NCI-H510A treated with DMSO at 0.1 percent for 48 hours (cell line): ENCODE measurements around the gene ZNF236.

Experiments used
- DNase-seq: peaks from one replicate; lab custom pipeline; 2025; lab: John Stamatoyannopoulos, UW

Gene ZNF236

DNA sequence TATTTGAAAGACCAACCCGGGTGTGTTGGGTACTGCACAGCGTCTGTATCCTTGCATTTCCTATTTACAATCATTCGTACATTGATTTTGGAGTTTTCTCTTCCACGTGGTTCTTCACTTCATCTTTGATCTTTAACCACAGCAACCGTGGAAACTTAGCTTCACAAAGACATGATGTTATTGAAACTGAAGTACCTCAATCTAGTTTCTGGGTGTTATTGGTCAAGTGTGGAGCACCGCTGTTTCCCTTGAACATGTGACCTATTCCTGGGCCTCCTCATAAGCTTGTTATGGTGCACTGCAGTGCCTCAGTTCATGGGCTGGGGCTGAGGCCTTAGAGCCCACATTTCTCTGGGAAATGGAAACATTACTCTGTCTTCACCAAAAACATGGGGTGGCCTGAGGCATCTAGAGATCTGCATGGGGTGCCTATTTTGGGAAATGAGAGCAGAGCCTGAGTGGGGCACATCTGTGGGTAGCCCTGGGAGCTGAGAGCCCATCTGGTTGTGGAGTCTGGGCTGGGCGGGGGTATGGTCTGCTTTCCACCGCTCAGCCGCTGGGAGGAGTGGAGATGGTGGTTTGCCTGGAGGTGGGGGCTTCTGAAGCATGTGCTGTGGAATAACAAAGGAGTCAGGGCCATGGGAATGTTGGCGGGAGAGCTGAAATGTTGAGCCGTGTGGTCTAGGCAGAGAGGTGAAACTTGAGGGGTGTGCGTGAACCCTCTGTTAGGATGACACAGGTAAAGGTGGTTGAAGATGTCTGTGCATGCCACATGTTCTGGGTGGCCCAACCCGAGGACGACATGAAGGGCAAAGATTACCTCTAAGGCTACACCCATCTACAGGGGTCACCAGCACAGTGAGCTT lies 37.4 kb downstream of the ZNF236 start:
- DNase-seq, result no peak

DNA sequence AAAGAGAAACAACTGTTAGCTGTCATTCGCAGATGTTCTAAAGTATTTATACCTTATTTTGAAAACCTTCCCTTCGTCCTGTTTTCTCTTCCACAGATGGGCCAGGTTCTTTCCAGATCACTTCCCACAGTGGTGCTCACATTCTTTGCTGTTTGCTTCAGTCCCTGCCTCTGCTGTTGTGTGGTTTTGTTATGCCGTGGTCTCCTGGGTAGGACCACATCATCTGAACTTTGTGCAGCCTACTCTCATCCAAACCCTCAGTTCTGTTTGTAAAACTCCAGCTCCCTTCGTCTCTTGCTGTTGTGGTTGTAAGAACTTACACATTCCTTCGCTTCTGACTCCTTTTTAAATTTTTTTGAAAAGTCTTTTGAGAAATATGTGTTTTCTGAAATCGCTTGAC lies 38.1 kb downstream of the ZNF236 start:
- DNase-seq, result no peak

DNA sequence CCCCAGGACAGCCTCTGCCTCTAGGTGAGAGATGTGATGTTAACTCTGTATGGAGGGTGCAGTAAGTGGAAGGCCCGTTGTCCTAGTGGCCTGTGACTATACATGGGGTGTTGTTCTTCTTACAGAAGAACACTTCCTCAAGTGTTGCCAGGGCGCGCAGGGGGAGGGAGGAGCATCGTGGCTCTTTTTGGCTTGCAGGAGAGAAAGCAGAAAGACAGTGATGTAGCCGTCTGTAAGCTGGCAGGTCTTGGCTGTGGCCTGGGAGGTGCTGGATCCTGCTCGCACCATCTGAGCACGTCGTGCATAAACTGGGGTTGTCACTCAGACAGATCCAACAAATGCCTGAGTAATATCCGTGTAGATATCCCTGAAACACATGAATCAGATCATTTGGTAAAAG lies 44.3 kb downstream of the ZNF236 start:
- DNase-seq, result no peak

DNA sequence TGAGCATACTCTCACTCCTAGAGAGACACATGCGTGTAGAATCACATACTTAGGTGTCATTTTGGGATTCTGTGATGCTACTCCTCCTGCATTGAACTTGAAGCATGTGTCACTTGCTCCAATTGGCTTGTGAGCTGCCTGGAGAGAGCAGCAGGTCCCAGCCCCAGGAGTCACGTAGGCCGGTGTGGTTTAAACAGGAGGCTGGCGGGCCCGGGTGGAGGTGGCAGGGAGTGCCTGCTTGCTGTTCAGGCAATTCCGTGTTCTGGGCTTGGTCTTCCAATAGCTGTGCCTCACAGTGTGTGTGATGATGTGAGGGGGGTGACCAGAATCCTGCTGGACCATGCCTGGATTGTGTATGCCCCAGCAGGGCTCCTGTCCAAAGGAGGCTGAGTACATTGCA lies 51.0 kb downstream of the ZNF236 start:
- no peak for DNase-seq

DNA sequence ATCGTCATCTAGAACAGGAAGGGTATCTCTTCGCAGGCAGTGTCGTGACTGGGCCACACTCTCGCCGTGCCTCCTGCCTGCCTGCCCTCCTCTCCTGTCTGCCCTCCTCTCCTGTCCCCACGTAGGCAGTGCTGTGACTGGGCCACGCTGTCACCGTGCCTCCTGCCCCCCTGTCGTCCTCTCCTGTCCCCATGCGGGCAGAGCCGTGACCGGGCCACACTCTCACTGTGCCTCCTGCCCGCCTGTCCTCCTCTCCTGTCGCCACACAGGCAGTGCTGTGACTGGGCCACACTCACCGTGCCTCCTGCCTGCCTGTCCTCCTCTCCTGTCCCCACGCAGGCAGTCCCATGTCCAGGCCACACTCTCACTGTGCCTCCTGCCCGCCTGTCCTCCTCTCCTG lies 51.4 kb downstream of the ZNF236 start:
- no peak for DNase-seq

DNA sequence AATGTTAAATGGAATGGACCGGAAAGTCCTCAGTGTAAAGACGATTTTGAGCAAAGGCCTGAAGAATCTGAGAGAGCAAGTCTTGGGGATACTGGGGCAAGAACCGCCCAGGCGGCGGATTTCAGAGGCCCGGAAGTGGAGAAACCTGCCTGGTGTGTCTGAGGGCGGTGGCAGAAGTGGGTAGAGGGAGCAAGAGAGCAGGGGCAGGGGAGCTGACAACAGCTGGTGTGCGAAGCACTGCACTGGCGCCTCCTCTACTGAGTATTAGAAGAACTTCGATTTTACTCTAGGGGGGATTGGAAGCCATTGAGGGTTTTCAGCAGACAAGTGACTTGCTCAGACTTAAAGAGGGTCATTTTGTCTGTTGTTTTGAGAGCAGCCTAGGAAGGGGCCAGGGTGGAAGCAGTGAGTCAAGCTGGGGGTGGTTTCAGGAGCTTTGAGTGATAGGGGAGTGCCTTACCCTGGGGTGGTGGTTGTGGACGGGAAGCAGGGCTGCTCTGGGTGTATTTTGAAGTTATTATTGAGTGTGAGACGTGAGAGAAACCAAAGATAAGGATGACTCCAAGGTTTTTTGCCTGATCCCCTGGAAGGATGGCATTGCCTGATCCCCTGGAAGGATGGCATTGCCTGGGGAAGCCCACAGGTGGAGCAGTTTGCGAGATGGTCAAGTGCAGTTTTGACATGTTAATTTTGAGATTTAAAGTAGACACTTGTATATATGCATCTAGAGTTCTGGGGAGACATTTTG lies 52.5 kb downstream of the ZNF236 start:
- DNase-seq, result no peak

DNA sequence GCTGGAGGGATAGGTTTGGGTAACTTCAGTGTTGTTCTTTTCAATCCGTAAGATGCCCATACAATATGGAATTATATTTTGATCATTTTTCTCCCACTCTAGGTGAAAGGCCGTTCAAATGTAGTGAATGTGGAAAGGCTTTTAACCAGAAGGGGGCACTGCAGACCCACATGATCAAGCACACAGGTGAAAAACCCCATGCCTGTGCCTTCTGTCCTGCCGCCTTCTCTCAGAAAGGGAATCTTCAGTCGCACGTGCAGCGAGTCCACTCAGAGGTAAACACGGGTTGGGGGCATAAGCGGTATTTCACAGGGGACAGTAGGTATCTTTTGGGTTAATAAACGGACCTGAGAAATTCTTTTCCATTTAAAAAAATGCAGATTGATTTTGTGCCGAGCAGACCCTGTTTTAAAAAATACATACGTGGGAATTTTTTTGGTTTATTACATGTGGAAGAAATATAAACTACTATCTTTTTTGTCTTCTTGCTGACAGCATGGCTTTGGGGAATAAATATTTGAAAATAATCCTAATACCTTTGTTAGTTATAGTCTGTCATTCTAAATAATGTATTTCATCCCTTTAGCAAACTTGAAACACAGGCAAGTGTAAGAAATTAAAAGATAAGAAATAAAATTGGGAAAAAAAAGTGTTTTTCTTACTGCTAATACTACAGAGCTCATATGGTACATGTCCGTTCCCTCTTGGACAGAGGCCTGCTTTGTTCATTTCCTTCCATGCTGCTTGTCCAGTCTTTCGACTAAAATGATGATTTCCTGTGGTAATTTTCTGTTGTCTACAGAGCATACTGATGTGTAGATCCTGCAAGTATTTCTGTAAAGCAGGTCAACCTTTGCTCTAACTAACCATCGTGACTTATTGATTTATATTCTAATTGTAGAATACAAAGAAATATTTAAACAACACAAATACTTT lies 53.3 kb downstream of the ZNF236 start:
- DNase-seq, result peak; percentile 88

DNA sequence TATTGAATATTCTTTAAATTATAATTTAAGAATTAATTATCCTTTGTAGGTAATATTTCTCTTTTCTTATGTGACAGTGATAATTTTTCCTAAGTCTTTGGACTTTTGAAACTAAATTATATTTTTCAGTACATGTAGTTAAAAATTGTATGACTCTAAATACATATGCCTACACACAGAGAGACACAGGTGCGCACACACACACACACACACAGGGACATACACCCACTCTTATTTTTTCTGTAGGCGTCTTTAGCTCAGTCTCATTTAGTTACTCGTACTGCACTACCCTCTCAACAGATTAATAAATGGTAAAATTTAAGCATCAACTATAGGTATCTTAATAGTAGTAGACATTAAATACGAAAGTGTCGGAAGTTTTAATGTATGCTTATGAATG lies 56.1 kb downstream of the ZNF236 start:
- DNase-seq, result no peak

DNA sequence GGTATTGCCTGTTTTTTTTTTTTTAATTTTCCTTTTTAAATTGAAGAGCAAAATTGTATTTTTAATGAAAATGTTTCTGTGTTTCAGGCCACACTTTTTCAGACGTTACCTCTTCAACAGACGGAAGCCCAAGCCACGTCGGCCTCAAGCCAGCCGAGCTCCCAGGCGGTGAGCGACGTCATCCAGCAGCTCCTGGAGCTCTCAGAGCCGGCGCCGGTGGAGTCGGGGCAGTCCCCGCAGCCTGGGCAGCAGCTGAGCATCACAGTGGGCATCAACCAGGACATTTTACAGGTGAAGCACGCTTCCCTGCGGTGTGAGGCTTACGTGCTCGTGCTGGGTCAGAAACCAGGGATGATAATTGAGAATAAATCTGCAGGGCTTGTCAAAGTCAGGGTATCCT lies 57.7 kb downstream of the ZNF236 start:
- no peak for DNase-seq

DNA sequence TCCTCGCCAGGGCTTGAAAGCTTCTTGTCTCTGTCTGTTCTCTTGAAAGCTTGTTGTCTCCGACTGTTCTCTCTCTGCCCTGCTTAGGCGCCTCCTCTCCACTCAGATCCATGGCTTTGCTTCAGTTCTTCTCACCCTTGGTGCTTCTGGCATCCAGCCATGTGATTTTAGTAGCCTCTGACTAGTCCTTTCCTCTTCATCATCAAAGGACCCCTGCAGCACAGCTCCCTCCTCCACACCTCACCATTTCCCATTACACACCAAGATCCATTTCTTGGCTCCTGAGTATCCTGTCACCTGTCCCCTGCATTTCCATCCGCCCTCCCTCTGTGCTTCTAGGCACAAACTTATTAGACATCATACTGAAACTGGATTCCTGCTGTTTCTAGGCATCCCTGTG lies 59.4 kb downstream of the ZNF236 start:
- no peak for DNase-seq

DNA sequence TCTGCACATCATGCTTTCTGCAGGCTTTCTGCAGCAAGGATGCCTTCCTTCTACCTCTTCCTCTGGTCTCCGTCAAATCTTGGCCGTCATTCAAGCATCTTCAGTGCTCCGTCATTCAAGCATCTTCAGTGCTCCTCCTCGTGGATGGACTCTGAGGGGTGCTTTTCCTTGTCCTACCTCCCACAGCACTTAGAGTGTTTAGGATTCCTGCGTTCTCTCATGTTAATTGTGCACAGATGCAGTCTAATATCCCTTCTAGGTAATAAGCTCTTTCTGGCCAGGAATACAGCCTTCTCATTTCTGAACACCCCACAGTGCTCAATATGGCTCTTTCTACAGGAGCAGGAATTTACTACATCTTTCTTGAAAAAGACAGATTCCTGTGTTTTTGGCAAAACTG lies 59.8 kb downstream of the ZNF236 start:
- DNase-seq, result no peak

DNA sequence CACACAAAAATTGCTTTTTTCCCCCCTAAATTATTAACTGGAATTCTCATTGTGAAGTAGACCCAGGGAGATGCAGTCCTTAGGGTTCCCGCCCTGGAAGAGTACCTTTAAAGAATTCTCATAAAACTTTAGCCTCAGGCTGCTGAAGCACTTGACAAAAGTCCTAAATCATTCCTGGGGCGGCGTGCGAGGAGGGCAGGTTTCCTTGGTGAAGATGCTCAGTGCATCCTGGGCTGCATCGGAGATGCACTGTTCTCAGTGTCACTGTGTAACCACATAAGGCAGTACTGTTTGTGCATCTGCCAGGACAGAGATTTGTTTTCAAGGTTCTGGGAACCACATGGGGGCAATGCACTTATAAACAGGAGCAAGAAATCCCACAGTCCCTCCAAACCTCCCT lies 62.6 kb downstream of the ZNF236 start:
- no peak for DNase-seq

DNA sequence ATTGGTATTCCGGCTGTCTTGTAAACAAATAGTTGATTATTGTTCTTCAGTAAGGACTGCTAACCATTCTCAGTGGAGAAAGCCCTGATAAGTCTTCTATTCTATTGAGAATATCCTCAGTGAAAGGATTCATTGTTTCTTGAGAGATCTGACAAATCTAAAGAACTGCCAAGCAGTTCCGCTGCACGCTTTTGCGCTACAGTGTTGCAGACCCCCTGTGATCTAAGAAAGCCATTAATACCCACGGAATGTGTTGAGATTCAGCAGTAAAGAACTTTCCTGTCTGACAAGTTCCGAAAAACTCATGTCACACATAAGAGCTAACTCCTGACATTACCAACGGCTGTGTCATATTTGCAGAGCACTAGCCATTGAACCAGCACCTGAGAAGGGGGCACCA lies 63.8 kb downstream of the ZNF236 start:
- DNase-seq, result no peak

DNA sequence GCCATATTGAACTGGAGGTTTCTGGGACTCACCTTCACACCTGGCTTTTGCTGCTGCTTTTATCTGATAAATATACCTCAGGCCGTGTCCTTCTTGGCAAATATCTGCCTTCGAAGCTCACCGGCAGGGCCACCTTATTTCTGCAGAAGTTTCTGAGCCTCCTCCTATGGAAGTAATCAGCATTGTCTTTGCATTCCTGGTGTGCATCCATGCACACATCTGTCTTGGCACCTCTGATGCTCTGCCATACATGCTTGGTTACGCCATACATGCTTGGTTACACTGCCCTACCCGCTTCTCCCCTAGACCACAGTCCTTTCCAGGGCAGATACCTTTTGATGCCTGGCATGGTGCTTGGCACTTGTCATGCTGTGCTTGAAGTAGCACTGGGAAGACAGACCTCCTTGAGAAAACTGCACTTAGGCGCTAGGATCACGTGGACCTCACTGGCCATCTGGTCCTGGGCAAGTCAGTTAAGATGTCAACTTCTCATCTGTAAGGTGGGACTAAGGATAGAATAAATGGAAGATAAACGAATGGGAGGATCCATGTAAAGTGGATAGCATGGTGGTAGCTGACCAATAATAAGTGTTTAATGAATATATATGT lies 66.8 kb downstream of the ZNF236 start:
- no peak for DNase-seq

DNA sequence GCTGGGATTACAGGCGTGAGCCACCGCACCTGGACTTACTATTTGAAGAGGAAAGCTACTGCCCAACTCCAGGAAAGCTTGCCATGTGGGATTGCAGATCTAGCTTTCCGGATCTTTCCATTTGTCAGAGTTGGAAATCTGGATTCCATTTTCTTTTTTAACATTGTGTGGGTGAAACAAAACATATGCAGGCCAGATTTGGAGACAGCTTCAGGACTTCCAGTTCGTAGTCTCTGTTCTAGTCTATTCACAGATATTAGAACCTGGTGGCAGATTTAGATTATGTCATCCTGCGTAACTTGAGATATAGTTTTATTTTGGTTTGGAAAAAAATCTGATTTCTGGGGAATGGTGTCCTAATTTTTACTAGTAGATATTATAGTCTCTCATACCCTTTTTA lies 70.5 kb downstream of the ZNF236 start:
- no peak for DNase-seq

DNA sequence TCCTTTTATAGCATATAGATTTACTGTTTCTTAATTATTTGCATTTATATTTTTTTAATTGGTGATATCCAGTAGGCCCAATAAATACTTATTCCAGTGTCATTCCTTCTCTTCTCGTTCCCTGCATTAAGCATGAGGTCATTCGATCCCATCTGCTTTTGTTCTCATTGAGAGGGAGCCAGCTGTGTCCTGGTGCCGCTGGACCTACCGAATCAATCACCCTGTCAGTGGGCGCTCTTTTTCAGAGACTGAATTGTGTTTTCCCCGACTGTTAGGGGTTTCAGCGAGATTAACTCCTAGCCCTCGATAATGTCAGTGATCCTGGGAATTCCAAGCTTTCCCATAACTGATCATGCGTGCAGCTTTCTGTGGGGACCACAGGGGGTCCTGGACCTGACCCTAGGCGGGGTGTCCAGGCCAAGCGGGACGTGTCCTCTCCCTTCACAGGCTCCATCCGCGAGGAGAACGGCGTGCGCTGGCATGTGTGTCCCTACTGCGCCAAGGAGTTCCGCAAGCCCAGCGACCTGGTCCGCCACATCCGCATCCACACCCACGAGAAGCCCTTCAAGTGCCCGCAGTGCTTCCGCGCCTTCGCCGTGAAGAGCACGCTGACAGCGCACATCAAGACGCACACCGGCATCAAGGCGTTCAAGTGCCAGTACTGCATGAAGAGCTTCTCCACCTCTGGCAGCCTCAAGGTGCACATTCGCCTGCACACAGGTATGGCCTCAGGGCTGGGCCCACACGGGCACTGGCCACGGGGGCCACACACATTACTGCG lies 72.4 kb downstream of the ZNF236 start:
- no peak for DNase-seq

DNA sequence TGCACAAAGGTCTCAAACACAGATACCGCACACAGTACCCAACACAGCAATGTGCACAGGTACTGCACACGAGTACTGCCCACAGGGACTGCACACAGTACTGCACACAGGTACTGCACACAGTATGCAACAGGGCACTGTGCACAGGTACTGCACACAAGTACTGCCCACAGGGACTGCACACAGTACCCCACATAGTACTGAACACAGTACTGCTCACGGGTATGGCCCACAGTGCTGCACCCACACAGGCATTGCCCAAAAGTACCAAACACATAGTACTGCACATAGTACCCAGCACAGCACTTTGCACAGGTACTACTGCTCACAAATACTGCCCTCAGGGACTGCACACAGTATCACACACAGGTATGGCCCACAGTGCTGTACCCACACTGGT lies 73.1 kb downstream of the ZNF236 start:
- DNase-seq, result no peak

DNA sequence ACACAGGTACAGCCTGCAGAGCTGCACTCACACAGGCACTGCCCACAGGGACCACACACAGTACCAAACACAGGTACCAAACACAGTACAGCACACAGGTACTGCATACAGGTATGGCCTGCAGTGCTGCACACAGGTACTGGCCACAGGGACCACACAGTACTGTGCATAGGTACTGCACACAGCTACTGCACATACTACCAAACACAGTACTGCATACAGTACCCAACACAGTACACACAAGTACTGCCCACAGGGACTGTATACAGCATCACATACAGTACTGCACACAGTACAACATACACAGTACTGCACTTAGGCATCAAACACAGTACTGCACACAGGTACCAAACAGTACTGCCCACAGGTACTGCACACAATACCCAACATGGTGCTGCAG lies 74.3 kb downstream of the ZNF236 start:
- no peak for DNase-seq

DNA sequence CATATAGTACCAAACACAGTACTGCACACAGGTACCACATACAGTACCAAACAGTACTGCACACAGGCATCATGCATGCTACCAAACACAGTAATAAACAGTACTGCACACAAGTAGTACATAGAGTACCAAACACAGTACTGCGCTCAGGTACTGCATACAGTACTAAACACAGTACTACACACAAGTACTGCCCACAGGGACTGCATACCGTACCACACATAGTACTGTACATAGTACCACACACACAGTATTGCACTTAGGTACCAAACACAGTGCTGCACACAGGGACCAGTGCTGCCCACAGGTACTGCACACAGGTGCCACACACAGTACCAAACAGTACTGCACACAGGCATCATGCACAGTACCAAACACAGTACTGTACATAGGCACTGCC lies 74.9 kb downstream of the ZNF236 start:
- no peak for DNase-seq

DNA sequence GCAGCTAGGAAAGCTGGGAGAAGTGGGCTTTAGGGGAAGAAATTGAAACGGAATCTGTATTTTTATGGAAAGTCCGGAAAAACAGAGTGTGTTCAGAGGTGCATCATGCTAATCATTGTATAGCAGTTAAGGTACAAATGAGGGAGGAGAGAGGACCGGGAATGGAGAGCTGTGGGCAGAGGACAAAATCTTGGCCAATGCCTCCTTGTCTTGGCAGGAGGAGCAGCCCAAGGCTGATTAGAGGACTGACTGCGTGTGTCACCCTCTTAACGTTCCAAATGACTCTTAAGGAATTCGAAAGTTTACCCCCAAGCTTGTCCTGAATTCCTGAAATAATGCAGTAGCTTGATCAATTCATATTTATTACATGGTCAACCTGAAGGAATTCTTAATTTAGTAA lies 81.0 kb downstream of the ZNF236 start:
- DNase-seq, result no peak

DNA sequence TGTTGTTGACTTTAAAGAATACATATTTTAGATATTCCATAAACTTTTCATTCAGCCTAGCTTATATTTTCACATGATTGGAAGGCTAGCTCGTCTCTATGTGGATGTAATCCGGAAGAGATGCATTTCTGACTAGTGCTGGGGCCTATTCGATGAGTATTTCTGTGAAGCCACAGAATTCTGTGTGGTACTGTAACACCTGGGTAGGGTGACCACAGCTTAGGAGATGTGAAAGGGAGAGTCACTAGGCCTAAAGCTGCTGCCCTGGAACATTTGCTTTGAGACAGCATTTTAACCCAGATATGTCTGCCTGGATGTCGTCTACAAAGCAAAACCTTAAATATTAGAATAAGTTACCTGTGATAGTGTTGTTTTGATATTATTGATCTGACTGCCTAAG lies 83.5 kb downstream of the ZNF236 start:
- no peak for DNase-seq
